Parathyroid adenoma (tissue), 2 donors: ENCODE data around the gene ZNF580.

ENCODE experiments used
- H2AFZ ChIP-seq: fragments of 300-600 bp; sonication (generic); one replicate; pipeline ENCODE4 v1.7.0; 2017; ENCODE audit warnings: antibody characterized with exemption, mild to moderate bottlenecking
- H3K27ac ChIP-seq: fragments of 300-600 bp; sonication (generic); one replicate; pipeline ENCODE4 v1.7.0; 2017
- H3K27me3 ChIP-seq: fragments of 300-600 bp; sonication (generic); one replicate; pipeline ENCODE4 v1.7.0; 2017; ENCODE audit warnings: low read length; ENCODE audit not compliant: control insufficient read depth, insufficient read depth
- H3K36me3 ChIP-seq: fragments of 300-600 bp; sonication (generic); one replicate; pipeline ENCODE4 v1.7.0; 2017; ENCODE audit warnings: low read length; ENCODE audit not compliant: control insufficient read depth, insufficient read depth
- H3K4me1 ChIP-seq: fragments of 300-600 bp; sonication (generic); one replicate; pipeline ENCODE4 v1.7.0; 2017; ENCODE audit warnings: control low read depth
- H3K4me2 ChIP-seq: fragments of 300-600 bp; sonication (generic); one replicate; pipeline ENCODE4 v1.7.0; 2017; ENCODE audit warnings: low read length
- H3K4me3 ChIP-seq: fragments of 300-600 bp; sonication (generic); one replicate; pipeline ENCODE4 v1.7.0; 2017; ENCODE audit warnings: low read depth, low read length
- H3K79me2 ChIP-seq: fragments of 300-600 bp; sonication (generic); one replicate; pipeline ENCODE4 v1.7.0; 2017; ENCODE audit warnings: control low read depth
- H3K9ac ChIP-seq: fragments of 300-600 bp; sonication (generic); one replicate; pipeline ENCODE4 v1.7.0; 2017; ENCODE audit warnings: mild to moderate bottlenecking
- H3K9me3 ChIP-seq: fragments of 300-600 bp; sonication (generic); one replicate; pipeline ENCODE4 v1.7.0; 2017; ENCODE audit warnings: low read length; ENCODE audit not compliant: control insufficient read depth
- CTCF ChIP-seq: fragments of 300-600 bp; sonication (generic); IDR thresholded peaks from one replicate; pipeline ENCODE4 v1.7.0; 2017; ENCODE audit warnings: antibody characterized with exemption, mild to moderate bottlenecking
- donor health status: primary hyperparathyroidism.

Gene ZNF580

GRCh38 chr19:55646889-55647731 lies 6.3 kb downstream of the ZNF580 start:
- Histone ChIP-seq H3K4me3 (peak overlapping the region; percentile 89), H3K4me2 (peak overlapping the region; percentile 98), H3K4me1 (peaks cover 18% of the 10 kb centered on the region), H3K79me2 (peaks cover 2% of the 10 kb centered on the region), H3K9ac (no peak overlapping the region), H2AFZ (peak overlapping the region; percentile 85), H3K27ac (no peak overlapping the region), H3K27me3 (no peaks in the 10 kb centered on the region), H3K9me3 (no peaks in the 10 kb centered on the region), H3K36me3 (no peaks in the 10 kb centered on the region)
- TF ChIP-seq CTCF: no peak

GRCh38 chr19:55647732-55648584 lies 7.2 kb downstream of the ZNF580 start, which contains the start of gene CCDC106:
TSS of gene CCDC106 (plus strand) at chr19:55648212. CDS start at chr19:55649047, 835 bp downstream.
- no peaks in the 10 kb centered on the region for H3K27me3 ChIP-seq

GRCh38 chr19:55648585-55649267 lies 7.9 kb downstream of the ZNF580 start:
- Histone ChIP-seq H3K27me3 (no peaks in the 10 kb centered on the region), H3K4me3 (peak overlapping the region; percentile 89), H2AFZ (peak overlapping the region; percentile 85), H3K27ac (no peak overlapping the region), H3K79me2 (peaks cover 2% of the 10 kb centered on the region), H3K36me3 (no peaks in the 10 kb centered on the region), H3K4me1 (peaks cover 15% of the 10 kb centered on the region), H3K4me2 (peak overlapping the region; percentile 98), H3K9ac (no peak overlapping the region), H3K9me3 (no peaks in the 10 kb centered on the region)
- TF ChIP-seq CTCF: no peak

More at GRCh38 chr19:55647732-55648584, 7.2 kb downstream of the ZNF580 start, which contains the start of gene CCDC106:
- Histone ChIP-seq H3K4me2 (peak within 1 kb of the TSS; percentile 98), H3K4me1 (peaks cover 18% of the 10 kb centered on the region), H3K4me3 (peak within 1 kb of the TSS; percentile 89), H2AFZ (peak within 1 kb of the TSS; percentile 85), H3K27ac (no peak within 1 kb of the TSS), H3K9ac (peak within 1 kb of the TSS; percentile 12), H3K79me2 (peaks cover 2% of the 10 kb centered on the region), H3K9me3 (no peaks in the 10 kb centered on the region), H3K36me3 (no peaks in the 10 kb centered on the region)
- no peak for TF ChIP-seq CTCF

- Histone ChIP-seq H3K4me1 (peaks cover 13% of the 10 kb centered on the region), H2AFZ (no peak overlapping the region), H3K36me3 (no peaks in the 10 kb centered on the region), H3K79me2 (peaks cover 2% of the 10 kb centered on the region), H3K9ac (no peak overlapping the region), H3K27me3 (no peaks in the 10 kb centered on the region), H3K4me2 (peak overlapping the region; percentile 8), H3K27ac (no peak overlapping the region), H3K4me3 (peak overlapping the region; percentile 89), H3K9me3 (no peaks in the 10 kb centered on the region)
- no peak for TF ChIP-seq CTCF
Observed at GRCh38 chr19:55649268-55650125, 8.7 kb downstream of the ZNF580 start.
